ENCODE results near the gene CELF4.

Gene CELF4

DNA sequence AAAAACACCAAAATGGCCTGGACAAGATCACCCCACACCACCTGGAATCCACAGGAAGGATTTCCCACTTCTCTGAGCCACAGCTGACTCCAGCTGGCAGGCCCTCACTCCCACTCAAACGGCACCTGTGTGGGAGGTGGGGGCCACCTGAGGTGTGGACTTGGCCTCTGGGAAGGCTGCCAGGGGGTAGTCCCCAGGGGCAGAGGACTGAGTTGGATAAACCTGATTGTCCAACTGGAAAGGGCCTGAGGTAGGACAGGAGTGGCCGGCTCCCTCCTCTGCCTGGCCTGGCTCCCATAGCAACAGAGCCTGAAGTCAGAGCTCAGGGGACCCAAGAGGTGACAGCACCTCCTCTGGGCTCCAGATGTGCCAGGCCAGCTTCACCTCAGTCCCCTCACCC, 300.2 kb downstream of the CELF4 start:
- H3K9me3 ChIP-seq (ENCODE audit: low read length) = no peaks in the 10 kb centered on the region
- H3K4me1 ChIP-seq (ENCODE audit: insufficient read depth, low read length) = no peaks in the 10 kb centered on the region
- no peak overlapping the region for H3K4me3 ChIP-seq (ENCODE audit: low read length)
- H3K36me3 ChIP-seq (ENCODE audit: insufficient read depth, low read length) = no peaks in the 10 kb centered on the region
- no peak overlapping the region for H2AFZ ChIP-seq (ENCODE audit: low read depth, low read length)
- H3K27me3 ChIP-seq (ENCODE audit: insufficient read depth, low read length) = peaks cover 13% of the 10 kb centered on the region

DNA sequence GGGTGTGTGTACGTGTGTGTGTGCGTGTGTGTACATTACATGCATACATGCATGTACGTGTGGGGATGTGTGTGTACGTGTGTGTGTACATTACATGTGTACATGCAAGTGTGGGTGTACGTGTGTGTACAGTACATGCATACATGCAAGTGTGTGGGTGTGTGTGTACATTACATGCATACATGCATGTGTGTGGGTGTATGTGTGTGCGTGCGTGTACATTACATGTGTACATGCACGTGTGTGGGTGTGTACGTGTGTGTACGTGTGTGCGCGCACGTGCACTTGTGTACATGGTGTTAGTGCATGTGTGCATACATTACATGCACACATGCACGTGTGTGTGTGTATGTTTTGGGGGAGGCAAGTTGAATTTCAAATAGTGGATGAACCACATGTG, 300.6 kb downstream of the CELF4 start:
- H2AFZ ChIP-seq (ENCODE audit: low read depth, low read length) = no peak overlapping the region
- no peaks in the 10 kb centered on the region for H3K9me3 ChIP-seq (ENCODE audit: low read length)
- peaks cover 15% of the 10 kb centered on the region for H3K27me3 ChIP-seq (ENCODE audit: insufficient read depth, low read length)
- H3K36me3 ChIP-seq (ENCODE audit: insufficient read depth, low read length) = no peaks in the 10 kb centered on the region
- H3K4me1 ChIP-seq (ENCODE audit: insufficient read depth, low read length) = no peaks in the 10 kb centered on the region
- no peak overlapping the region for H3K4me3 ChIP-seq (ENCODE audit: low read length)

DNA sequence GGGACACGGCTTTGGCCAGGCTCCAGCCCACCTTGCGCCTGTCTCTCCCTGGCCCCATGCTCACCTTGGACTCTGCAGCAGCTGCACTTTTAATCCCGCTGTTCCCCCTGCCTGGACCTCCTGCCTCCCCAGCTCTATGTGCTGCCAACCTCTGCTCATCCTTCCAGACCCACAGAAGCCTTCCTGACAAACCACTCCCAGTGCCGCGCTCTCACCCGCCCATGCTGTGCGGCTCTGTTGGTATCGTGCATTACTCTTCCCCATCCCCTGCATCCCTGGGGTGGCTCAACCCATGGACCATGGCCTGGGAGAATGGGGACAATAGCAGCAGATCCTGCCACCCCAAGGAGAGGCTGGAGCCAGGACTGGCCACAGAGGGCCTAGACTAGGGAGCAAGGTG, 303.6 kb downstream of the CELF4 start:
- H3K36me3 ChIP-seq (ENCODE audit: insufficient read depth, low read length) = no peaks in the 10 kb centered on the region
- H2AFZ ChIP-seq (ENCODE audit: low read depth, low read length) = no peak overlapping the region
- no peaks in the 10 kb centered on the region for H3K4me1 ChIP-seq (ENCODE audit: insufficient read depth, low read length)
- H3K27me3 ChIP-seq (ENCODE audit: insufficient read depth, low read length) = peaks cover 26% of the 10 kb centered on the region
- no peaks in the 10 kb centered on the region for H3K9me3 ChIP-seq (ENCODE audit: low read length)
- no peak overlapping the region for H3K4me3 ChIP-seq (ENCODE audit: low read length)

DNA sequence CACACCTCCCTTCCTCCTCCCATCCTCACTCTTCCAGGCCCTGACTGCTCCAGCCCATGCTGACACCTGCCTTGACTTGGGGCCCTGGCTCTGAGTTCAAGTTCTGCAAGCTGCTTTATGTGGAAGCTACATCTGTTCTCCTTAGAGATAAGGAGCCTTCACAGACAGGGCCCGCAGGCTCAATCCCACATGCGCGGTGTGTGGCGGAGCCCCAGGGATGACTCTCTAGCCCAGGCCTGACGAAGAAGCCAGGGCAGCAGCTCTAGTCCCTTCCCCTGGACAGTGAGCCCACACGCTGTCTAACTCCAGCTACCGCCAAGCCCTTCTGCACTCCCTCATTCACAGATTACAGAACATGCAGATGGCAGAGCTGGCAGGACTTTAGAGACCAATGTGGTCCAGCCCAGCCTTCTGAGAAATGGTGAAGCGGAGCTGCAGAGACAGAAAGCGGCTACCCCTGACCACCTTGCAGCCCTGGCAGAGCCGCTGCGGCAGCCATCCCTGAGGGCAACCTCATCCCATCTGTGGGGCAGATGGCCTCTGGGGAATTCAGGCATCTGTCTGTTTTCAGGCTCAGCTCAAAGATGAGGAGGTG, 304.3 kb downstream of the CELF4 start:
- no peak overlapping the region for H2AFZ ChIP-seq (ENCODE audit: low read depth, low read length)
- peaks cover 29% of the 10 kb centered on the region for H3K27me3 ChIP-seq (ENCODE audit: insufficient read depth, low read length)
- H3K4me3 ChIP-seq (ENCODE audit: low read length) = no peak overlapping the region
- H3K9me3 ChIP-seq (ENCODE audit: low read length) = no peaks in the 10 kb centered on the region
- H3K36me3 ChIP-seq (ENCODE audit: insufficient read depth, low read length) = no peaks in the 10 kb centered on the region
- no peaks in the 10 kb centered on the region for H3K4me1 ChIP-seq (ENCODE audit: insufficient read depth, low read length)

DNA sequence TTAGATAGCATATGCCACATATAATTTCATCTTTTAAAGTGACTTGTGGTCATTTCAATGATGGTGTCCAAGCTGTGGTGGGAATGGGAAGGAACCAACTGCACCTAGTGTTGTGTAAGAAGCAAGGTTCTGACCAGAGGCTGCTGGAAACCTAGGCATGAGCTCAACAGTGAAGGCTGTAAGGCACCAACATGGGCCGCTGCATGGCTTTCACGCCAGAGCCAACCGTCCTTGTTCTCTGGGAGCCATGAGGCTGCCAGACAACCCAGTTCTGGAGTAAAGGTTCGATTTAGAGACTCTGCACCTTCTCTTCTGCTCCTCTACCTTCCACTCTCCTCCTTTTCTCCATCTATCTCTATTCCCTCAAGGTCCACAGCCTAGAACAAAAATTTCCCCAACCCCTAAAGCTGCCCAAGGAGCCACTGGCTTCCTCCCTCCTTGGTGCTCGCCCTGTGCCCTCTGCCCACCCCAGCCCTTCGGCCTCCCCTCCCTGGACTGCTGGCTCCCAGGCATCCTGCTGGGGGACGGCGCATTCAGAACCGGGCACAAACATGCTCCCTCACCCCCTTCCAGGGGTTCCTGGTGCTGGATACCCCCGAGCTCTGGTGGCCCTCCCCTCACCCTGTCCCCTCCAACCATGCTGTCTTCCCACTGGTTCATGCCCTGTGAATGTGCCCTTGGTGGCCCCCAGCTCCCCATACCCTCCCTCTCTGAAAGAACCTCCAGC, 305.1 kb downstream of the CELF4 start:
- Histone ChIP-seq H2AFZ (ENCODE audit: low read depth, low read length) (no peak overlapping the region), H3K36me3 (ENCODE audit: insufficient read depth, low read length) (no peaks in the 10 kb centered on the region), H3K4me1 (ENCODE audit: insufficient read depth, low read length) (no peaks in the 10 kb centered on the region), H3K27me3 (ENCODE audit: insufficient read depth, low read length) (peaks cover 36% of the 10 kb centered on the region), H3K9me3 (ENCODE audit: low read length) (no peaks in the 10 kb centered on the region), H3K4me3 (ENCODE audit: low read length) (no peak overlapping the region)

DNA sequence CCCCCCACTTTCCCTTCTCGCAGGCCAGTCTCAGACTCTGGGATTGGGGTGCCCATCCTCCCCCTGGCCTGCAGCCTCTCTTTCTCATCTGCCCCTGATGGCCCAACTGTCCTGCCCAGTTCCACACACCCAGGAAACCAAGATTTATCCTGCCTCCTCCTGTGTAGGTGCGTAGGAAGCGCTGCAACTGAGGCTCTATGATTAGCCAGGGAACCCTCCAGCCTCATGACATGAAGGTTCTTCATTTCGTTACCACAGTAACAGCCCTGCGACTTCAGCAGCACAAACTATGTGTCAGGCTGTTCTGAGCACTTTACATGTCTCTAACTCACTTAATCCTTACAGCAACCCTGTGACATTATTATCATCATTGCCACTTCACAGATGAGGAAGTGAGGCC, 305.9 kb downstream of the CELF4 start:
- Histone ChIP-seq H2AFZ (ENCODE audit: low read depth, low read length) (no peak overlapping the region), H3K4me3 (ENCODE audit: low read length) (no peak overlapping the region), H3K27me3 (ENCODE audit: insufficient read depth, low read length) (peaks cover 44% of the 10 kb centered on the region), H3K36me3 (ENCODE audit: insufficient read depth, low read length) (no peaks in the 10 kb centered on the region), H3K9me3 (ENCODE audit: low read length) (no peaks in the 10 kb centered on the region), H3K4me1 (ENCODE audit: insufficient read depth, low read length) (no peaks in the 10 kb centered on the region)

- Histone ChIP-seq H3K9me3 (ENCODE audit: low read length) (no peaks in the 10 kb centered on the region), H3K4me3 (ENCODE audit: low read length) (no peak overlapping the region), H3K4me1 (ENCODE audit: insufficient read depth, low read length) (peaks cover 4% of the 10 kb centered on the region), H3K36me3 (ENCODE audit: insufficient read depth, low read length) (no peaks in the 10 kb centered on the region), H2AFZ (ENCODE audit: low read depth, low read length) (no peak overlapping the region), H3K27me3 (ENCODE audit: insufficient read depth, low read length) (peaks cover 44% of the 10 kb centered on the region)
These were observed 306.8 kb downstream of the CELF4 start for GRCh38 chr18:37258819-37259218.

DNA sequence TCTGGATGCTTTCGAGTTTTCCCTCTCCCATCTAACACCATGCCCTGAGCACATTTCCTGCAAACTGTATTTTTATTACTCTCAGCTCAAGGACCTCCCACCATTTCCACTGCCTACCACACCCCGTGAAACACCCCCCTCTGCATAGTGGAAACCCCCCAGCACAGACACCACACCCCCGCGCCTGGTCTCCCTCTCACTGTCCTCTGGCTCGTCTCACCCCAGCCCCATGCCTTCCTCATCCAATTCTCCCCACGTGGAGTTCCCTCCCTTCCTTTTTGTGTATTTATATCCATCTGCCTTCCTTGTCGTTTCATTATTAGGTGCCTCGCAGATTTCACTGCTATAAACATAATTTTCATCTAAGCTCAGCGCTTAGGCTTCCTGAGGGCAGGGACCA, 307.5 kb downstream of the CELF4 start:
- Histone ChIP-seq H3K9me3 (ENCODE audit: low read length) (no peaks in the 10 kb centered on the region), H3K4me3 (ENCODE audit: low read length) (no peak overlapping the region), H2AFZ (ENCODE audit: low read depth, low read length) (no peak overlapping the region), H3K27me3 (ENCODE audit: insufficient read depth, low read length) (peaks cover 45% of the 10 kb centered on the region), H3K4me1 (ENCODE audit: insufficient read depth, low read length) (peaks cover 6% of the 10 kb centered on the region), H3K36me3 (ENCODE audit: insufficient read depth, low read length) (no peaks in the 10 kb centered on the region)

DNA sequence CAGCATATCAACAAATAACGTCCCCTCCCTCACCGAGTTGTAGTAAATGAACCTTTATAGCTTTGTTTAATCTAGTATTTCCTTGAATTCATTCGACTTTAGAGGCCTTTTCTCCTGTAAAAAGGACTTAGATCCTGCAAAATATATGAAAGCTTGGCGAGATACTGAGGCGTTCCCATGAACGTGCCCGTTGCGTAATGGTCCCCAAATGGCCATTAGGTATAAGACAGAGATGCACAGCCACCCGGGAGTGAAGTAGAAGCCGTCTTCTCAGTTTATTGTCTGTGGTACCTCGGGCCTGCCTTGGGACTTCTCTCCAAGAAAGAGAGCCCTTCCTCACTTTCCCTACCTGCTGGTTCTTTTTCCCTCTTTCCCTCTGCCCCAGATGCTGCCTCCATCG, 310.6 kb downstream of the CELF4 start:
- H3K27me3 ChIP-seq (ENCODE audit: insufficient read depth, low read length) = peaks cover 64% of the 10 kb centered on the region
- H3K36me3 ChIP-seq (ENCODE audit: insufficient read depth, low read length) = no peaks in the 10 kb centered on the region
- H3K9me3 ChIP-seq (ENCODE audit: low read length) = no peaks in the 10 kb centered on the region
- peak overlapping the region; percentile 89 for H2AFZ ChIP-seq (ENCODE audit: low read depth, low read length)
- no peak overlapping the region for H3K4me3 ChIP-seq (ENCODE audit: low read length)
- H3K4me1 ChIP-seq (ENCODE audit: insufficient read depth, low read length) = peaks cover 6% of the 10 kb centered on the region

- peaks cover 66% of the 10 kb centered on the region for H3K27me3 ChIP-seq (ENCODE audit: insufficient read depth, low read length)
- H3K9me3 ChIP-seq (ENCODE audit: low read length) = no peaks in the 10 kb centered on the region
- H2AFZ ChIP-seq (ENCODE audit: low read depth, low read length) = peak overlapping the region; percentile 89
- H3K36me3 ChIP-seq (ENCODE audit: insufficient read depth, low read length) = no peaks in the 10 kb centered on the region
- H3K4me1 ChIP-seq (ENCODE audit: insufficient read depth, low read length) = peaks cover 6% of the 10 kb centered on the region
- H3K4me3 ChIP-seq (ENCODE audit: low read length) = peak overlapping the region; percentile 42
These were observed 311.3 kb downstream of the CELF4 start for GRCh38 chr18:37254236-37254754.

- Histone ChIP-seq H3K27me3 (ENCODE audit: insufficient read depth, low read length) (peaks cover 66% of the 10 kb centered on the region), H2AFZ (ENCODE audit: low read depth, low read length) (peak overlapping the region; percentile 82), H3K4me3 (ENCODE audit: low read length) (peak overlapping the region; percentile 49), H3K4me1 (ENCODE audit: insufficient read depth, low read length) (peaks cover 6% of the 10 kb centered on the region), H3K36me3 (ENCODE audit: insufficient read depth, low read length) (no peaks in the 10 kb centered on the region), H3K9me3 (ENCODE audit: low read length) (no peaks in the 10 kb centered on the region)
These were observed 312.0 kb downstream of the CELF4 start for GRCh38 chr18:37253394-37254235.

DNA sequence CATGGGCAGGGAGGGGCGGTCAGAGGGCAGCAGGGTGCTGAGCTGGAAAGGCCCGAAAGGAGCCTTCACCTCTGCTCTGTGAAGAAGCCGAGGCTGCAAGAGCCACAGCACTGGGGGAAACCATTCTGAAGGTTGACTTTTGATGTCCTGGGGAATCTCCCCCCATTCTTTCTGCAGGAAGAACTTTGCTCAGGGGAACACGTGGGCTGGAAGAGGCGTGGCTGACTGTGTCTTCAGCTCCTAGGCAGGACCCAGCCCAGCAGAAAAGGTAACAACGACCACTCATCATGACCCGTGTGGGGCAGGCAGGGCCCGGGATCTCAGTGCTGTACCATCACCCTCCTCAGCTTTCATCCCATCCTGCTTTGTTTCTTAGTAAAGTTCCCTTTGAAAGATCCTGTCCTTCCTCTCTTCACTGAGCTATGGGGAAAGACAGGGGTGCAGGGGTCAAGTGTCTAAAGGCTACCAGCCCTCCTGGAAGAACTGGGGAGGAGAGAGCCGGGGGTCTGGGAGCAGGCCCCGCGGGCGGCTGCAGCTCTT, 312.7 kb downstream of the CELF4 start:
- peak overlapping the region; percentile 82 for H2AFZ ChIP-seq (ENCODE audit: low read depth, low read length)
- peaks cover 61% of the 10 kb centered on the region for H3K27me3 ChIP-seq (ENCODE audit: insufficient read depth, low read length)

DNA sequence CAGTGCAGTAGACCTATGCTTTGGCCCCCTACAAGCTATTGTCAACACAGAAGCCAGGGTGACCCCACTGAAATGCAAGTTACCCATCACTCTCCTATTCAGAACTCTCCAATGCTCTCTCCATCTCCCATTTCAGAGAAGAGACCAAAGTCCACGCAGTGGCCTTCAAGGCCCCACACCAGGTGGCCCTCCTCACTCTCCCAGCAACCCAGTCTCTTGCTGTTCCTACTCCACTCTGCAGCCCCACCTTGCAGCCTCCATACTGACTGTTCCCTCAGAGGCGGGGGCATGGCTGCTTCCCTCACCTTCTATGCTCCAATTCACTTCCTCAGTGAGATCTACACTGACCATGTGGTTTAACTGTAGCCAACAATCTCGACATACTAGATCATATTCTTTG, 313.3 kb downstream of the CELF4 start:
- Histone ChIP-seq H3K9me3 (ENCODE audit: low read length) (no peaks in the 10 kb centered on the region), H3K36me3 (ENCODE audit: insufficient read depth, low read length) (no peaks in the 10 kb centered on the region), H3K27me3 (ENCODE audit: insufficient read depth, low read length) (peaks cover 59% of the 10 kb centered on the region)

More for the DNA sequence above, 312.7 kb downstream of the CELF4 start:
- H3K36me3 ChIP-seq (ENCODE audit: insufficient read depth, low read length) = no peaks in the 10 kb centered on the region
- H3K4me1 ChIP-seq (ENCODE audit: insufficient read depth, low read length) = peaks cover 6% of the 10 kb centered on the region
- H3K4me3 ChIP-seq (ENCODE audit: low read length) = no peak overlapping the region
- H3K9me3 ChIP-seq (ENCODE audit: low read length) = no peaks in the 10 kb centered on the region

More for the DNA sequence above, 313.3 kb downstream of the CELF4 start:
- Histone ChIP-seq H2AFZ (ENCODE audit: low read depth, low read length) (no peak overlapping the region), H3K4me1 (ENCODE audit: insufficient read depth, low read length) (peaks cover 6% of the 10 kb centered on the region), H3K4me3 (ENCODE audit: low read length) (no peak overlapping the region)

All from neuron (in vitro differentiated cells).